GM10266 (cell line): ENCODE measurements around the gene TMEM165.

Experiments
- DNase-seq: peaks from one replicate; pipeline ENCODE4 v3.0.0; 2012; ENCODE audit errors: extremely low spot score
- TF ChIP-seq, protein P1 (sequence below): IDR thresholded peaks from 2 replicates; pipeline ENCODE4 v1.5.1; 2012; ENCODE audit warnings: mild to moderate bottlenecking, low read depth; ENCODE audit not compliant: control insufficient read depth, insufficient read depth; ENCODE audit errors: missing control alignments

Gene TMEM165

DNA sequence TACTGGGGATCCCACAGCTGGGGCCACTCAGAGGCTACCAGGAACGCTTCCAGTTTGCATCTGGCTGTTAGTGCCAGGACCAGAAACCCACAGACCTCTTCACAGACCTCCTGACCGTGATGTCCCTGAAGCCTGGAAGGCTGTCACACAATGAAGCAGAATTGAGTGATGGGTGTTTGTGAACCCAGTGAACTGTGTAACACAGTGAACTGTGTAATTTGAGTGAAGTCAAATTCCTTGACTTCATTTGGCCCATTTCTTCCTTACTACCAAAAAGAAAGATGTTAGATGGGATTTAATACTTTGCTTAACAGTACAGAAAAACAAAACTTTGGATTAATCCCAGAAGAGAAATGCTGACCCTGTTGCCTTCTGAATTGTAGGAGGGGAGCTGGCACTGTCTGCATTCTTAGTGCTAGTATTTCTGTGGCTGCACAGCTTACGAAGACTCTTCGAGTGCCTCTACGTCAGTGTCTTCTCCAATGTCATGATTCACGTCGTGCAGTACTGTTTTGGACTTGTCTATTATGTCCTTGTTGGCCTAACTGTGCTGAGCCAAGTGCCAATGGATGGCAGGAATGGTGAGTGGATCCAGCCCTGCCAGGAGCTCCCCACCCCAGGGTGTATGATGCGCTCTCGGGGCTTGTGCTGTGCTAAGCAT is 31.9 kb upstream of the TMEM165 start:
- TF ChIP-seq, protein P1, sequence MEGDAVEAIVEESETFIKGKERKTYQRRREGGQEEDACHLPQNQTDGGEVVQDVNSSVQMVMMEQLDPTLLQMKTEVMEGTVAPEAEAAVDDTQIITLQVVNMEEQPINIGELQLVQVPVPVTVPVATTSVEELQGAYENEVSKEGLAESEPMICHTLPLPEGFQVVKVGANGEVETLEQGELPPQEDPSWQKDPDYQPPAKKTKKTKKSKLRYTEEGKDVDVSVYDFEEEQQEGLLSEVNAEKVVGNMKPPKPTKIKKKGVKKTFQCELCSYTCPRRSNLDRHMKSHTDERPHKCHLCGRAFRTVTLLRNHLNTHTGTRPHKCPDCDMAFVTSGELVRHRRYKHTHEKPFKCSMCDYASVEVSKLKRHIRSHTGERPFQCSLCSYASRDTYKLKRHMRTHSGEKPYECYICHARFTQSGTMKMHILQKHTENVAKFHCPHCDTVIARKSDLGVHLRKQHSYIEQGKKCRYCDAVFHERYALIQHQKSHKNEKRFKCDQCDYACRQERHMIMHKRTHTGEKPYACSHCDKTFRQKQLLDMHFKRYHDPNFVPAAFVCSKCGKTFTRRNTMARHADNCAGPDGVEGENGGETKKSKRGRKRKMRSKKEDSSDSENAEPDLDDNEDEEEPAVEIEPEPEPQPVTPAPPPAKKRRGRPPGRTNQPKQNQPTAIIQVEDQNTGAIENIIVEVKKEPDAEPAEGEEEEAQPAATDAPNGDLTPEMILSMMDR = no peak
- no peak for DNase-seq

DNA sequence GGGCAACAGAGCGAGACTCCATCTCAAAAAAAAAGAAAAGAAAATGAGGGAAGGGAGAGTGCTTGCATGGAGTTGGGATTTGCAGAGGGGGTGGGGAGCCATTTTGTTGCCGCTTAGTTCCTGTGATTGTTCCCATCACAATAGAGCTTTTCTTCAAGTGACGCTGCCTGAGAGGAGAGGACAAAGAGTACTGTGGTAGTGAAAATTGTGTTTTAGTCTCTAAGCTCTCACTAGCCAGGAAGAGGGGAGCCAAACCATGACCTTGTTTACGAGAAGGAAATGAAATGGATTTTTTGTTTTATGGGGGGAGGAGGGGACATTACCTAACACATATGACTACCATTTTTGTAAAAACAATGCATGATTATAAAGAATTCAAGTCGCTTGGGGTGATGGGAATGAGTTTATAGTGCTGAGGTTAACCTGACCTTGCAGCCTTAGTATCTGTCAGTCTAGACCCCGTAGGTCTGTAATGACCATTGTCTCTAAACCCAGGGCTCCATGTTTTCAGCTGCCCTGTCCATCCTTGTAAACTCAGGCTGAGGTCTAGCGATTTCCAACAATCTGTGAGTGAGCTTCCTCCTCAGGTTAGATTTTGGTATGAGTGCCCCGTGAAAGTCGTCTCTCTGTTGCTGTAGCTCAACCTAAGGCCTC is 30.9 kb upstream of the TMEM165 start:
- TF ChIP-seq, protein P1 = no peak
- no peak for DNase-seq

DNA sequence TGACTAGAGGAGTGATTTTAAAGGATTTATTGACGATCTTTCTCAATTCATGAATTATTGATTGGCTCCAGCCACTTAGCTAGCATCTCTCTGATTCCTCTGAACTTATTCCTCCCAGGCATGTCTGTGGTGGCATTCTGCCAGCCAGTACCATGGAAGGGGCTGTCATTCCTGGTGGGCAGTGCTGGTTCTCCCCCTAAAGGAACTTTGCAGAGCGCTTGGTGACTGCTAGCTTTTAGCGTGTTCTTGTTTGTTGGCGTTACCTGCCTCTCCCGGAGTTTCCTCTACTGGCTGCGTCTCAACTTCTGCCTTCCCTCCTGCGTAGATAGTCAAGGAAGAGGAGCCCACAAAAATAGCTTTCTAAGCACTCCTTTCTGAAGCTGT is 30.4 kb upstream of the TMEM165 start:
- DNase-seq = no peak
- TF ChIP-seq, protein P1 = no peak

DNA sequence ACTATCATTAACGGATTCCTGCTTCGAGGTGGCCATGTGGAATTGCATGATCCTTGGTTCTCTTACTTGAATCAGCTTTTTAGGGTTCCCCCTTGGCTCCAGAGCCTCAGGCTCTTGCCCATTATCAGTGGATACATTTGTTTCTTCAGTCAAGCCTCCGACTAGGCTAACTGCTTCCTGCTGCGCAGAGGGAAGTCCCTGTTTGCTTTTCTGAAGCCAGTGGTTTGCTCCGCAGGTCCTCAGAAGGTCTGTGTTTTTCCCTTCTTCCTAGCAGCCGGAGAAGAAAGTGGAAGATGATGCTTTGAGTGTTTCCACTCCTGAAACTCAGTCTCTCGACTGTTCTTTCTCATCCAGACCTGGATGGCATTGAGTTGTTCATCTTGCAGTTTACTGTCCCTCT is 29.1 kb upstream of the TMEM165 start:
- no peak for DNase-seq
- TF ChIP-seq, protein P1 = no peak

DNA sequence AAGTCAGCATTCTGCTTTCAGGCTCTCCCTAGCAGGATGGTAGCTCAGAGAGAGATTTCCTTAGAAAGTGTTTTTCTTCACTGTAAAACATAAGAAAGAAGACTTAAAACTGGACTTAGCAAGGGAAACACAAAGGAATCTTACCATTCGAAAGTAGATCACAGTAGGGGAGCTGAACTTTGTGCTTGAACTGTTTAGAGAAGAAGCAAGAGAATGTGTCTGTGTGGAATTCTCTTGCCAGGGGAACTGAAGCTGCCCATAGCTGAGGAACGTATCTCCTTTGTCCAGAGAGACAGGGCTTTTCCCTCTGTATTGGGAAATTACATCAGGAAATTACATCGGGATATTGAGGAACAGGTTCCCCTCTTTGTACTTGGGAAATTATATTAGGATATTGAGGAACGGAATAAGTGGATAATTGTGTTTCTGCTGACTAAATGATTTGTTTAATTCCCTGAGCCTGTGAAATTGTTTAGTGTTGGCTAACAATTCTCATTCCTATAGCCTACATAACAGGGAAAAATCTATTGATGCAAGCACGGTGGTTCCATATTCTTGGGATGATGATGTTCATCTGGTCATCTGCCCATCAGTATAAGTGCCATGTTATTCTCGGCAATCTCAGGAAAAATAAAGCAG is 28.6 kb upstream of the TMEM165 start:
- TF ChIP-seq, protein P1 = no peak
- DNase-seq = no peak

DNA sequence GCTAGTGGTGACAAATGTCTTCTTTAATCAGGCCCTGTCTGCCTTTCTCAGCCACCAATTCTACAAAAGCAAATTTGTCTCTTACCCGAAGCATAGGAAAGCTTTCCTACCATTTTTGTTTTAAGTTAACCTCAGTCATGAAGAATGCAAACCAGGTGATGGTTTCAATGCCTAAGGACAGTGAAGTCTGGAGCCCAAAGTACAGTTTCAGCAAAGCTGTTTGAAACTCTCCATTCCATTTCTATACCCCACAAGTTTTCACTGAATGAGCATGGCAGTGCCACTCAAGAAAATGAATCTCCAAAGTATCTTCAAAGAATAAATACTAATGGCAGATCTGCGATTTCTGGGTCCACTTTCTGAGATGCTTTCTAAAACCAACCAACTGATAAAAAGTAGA is 25.8 kb upstream of the TMEM165 start:
- DNase-seq = no peak
- TF ChIP-seq, protein P1 = no peak

DNA sequence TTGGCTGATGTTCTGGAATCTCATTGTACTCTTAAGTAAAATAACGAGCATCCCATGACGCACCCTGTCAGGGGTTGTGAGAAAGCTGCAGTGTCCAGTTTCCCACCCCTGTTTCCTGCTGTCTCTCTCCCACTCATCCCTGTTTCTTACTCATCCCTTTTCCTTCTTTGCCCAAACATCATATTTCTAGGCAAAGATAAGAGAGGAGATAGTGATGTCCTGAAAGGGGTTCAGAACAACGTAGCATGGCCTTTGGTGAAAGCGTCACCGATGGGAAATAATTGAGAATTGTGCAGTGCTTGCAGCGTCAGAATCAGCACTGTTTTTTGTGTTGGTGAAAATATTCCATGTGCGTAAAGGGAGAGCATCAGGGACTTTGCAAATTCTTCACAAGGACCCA is 23.5 kb upstream of the TMEM165 start:
- DNase-seq = no peak
- TF ChIP-seq, protein P1 = no peak
